T1000 (cell line): Measurements from ENCODE around the gene KRTAP9-1.
"Not testable (repeated sequence)": the region's sequence is repeated elsewhere in the genome, so short reads cannot be mapped to it uniquely, and the experiment has no call there.

ENCODE experiments used
- DNase-seq: peaks from one replicate; lab custom pipeline; 2025; ENCODE audit warnings: mixed read lengths; lab: John Stamatoyannopoulos, UW

The KRTAP9-1 gene

GRCh38 chr17:41178843-41179616 lies 10.7 kb upstream of the KRTAP9-1 start:
- DNase-seq = no peak

GRCh38 chr17:41184480-41184961 lies 5.2 kb upstream of the KRTAP9-1 start, which contains the start of gene KRTAP4-1:
Gene KRTAP4-1, minus strand, starts transcription at chr17:41184911. Its CDS starts 57 bp downstream, at chr17:41184854.
- DNase-seq = no peak

- no peak for DNase-seq
Observed at GRCh38 chr17:41185001-41185400, 4.7 kb upstream of the KRTAP9-1 start.

- DNase-seq = no peak
Observed at GRCh38 chr17:41186872-41187271, 2.8 kb upstream of the KRTAP9-1 start.

GRCh38 chr17:41190328-41190727 lies 641 bp downstream of the KRTAP9-1 start:
- no peak for DNase-seq

GRCh38 chr17:41196068-41196467 lies 6.4 kb downstream of the KRTAP9-1 start:
- no peak for DNase-seq

GRCh38 chr17:41199421-41200078 lies 9.9 kb downstream of the KRTAP9-1 start:
- DNase-seq = no peak

- DNase-seq = no peak
Observed at GRCh38 chr17:41211845-41212466, 22.3 kb downstream of the KRTAP9-1 start.

- no peak for DNase-seq
Observed at GRCh38 chr17:41212524-41213169, 23.0 kb downstream of the KRTAP9-1 start.

- DNase-seq = no peak
Observed at GRCh38 chr17:41215681-41216080, 26.0 kb downstream of the KRTAP9-1 start.

- DNase-seq = no peak
Observed at GRCh38 chr17:41223821-41224220, 34.1 kb downstream of the KRTAP9-1 start.

- DNase-seq = no peak
Observed at GRCh38 chr17:41226051-41226450, 36.4 kb downstream of the KRTAP9-1 start.

GRCh38 chr17:41226598-41227095 lies 37.0 kb downstream of the KRTAP9-1 start, which contains the start of gene KRTAP9-2:
Gene KRTAP9-2, plus strand, starts transcription at chr17:41226648. Its CDS starts 7 bp downstream, at chr17:41226655.
- DNase-seq = not testable (repeated sequence)

GRCh38 chr17:41230094-41230493 lies 40.4 kb downstream of the KRTAP9-1 start:
- no peak for DNase-seq

GRCh38 chr17:41231731-41232130 lies 42.0 kb downstream of the KRTAP9-1 start:
- DNase-seq = no peak

- DNase-seq = not testable (repeated sequence)
Observed at GRCh38 chr17:41232399-41233105, 42.9 kb downstream of the KRTAP9-1 start, which contains the start of gene KRTAP9-3. Gene KRTAP9-3, plus strand, starts transcription at chr17:41232449. Its CDS starts 53 bp downstream, at chr17:41232502.

- DNase-seq = not testable (repeated sequence)
Observed at GRCh38 chr17:41237116-41237515, 47.4 kb downstream of the KRTAP9-1 start.

GRCh38 chr17:41237949-41238437 lies 48.3 kb downstream of the KRTAP9-1 start, which contains the start of gene KRTAP9-8:
Gene KRTAP9-8, plus strand, starts transcription at chr17:41237999. Its CDS starts 53 bp downstream, at chr17:41238052.
- not testable (repeated sequence) for DNase-seq
